Esophagus squamous epithelium (tissue), 4 donors: Measurements from ENCODE around the gene HOXA4.

Source experiments
- POLR2A ChIP-seq, 4 donors: fragments of 450-650 bp; IDR thresholded peaks; one replicate each; pipeline ENCODE4 v1.6.1; 2017; ENCODE audit warnings: antibody characterized with exemption in 4 of 4, mild to moderate bottlenecking in 4 of 4, moderate library complexity in 3 of 4
- TF ChIP-seq, protein P1 (sequence below), 6 experiments: fragments of 450-650 bp in 4 of 6; fragments of 200-600 bp in 2 of 6; sonication (generic) in 2 of 6; IDR thresholded peaks; one replicate each; pipeline ENCODE4 v1.5.1; 2016 to 2019; ENCODE audit warnings: antibody characterized with exemption in 6 of 6, mild to moderate bottlenecking in 4 of 6, moderate library complexity in 4 of 6

DNA sequence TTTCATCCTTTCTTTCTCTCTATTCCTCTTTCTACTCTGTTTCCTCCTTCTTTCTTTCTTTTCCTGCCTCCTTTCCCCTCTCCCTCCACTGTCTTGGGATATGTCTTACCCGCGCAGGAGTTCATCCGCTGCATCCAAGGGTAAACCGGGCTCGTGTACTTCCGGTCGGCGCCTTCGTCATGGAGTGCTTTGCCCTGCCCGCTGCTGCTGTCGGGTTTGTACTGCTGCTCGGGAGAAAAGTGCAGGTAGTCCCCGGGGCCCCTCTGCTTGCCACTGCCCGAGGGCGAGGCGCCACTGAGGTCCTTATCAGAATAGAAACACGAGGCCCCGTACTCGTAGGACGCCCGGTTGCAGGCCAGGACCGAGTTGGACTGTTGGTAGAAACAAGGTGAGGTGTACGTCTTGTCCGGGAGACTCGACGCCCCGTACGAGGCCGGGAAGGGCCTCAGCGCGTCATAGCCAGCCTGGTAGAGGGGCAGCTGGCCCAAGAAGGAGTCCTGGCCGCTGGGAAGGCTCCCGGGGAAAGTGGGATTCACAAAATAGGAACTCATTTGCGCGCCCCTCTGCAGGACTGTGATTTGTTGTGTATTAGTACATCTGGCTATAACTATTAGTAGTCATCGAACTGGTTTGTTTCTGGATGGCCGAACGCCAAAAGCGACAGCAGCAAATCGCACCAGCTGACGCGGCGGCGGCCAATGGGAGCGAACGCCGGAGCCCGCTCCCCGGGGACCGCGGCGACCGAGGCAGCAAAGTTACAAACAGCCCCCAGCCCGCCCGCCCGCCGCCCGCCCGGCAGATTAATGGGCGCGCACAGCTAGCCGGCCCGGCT lies 16.9 kb upstream of the HOXA4 start, which contains the start of gene HOXA6:
- TF ChIP-seq, protein P1, sequence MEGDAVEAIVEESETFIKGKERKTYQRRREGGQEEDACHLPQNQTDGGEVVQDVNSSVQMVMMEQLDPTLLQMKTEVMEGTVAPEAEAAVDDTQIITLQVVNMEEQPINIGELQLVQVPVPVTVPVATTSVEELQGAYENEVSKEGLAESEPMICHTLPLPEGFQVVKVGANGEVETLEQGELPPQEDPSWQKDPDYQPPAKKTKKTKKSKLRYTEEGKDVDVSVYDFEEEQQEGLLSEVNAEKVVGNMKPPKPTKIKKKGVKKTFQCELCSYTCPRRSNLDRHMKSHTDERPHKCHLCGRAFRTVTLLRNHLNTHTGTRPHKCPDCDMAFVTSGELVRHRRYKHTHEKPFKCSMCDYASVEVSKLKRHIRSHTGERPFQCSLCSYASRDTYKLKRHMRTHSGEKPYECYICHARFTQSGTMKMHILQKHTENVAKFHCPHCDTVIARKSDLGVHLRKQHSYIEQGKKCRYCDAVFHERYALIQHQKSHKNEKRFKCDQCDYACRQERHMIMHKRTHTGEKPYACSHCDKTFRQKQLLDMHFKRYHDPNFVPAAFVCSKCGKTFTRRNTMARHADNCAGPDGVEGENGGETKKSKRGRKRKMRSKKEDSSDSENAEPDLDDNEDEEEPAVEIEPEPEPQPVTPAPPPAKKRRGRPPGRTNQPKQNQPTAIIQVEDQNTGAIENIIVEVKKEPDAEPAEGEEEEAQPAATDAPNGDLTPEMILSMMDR (IDR thresholded peaks at IDR 0.05), result no peak
- no peak for TF ChIP-seq POLR2A (IDR thresholded peaks at IDR 0.05)
